Measurements from ENCODE around the gene ABCG1.
A peak's percentile ranks its signal among the peaks of the same experiment; 100 is the strongest.

ABCG1 gene

GRCh38 chr21:42332557-42333317 is 113.8 kb downstream of the ABCG1 start:
- H3K9me3 ChIP-seq (ENCODE audit: control insufficient read depth in 2 of 2, low read length in 2 of 2) = peaks cover 8 to 9% of the 10 kb centered on the region in 2 donors
- H3K36me3 ChIP-seq (ENCODE audit: control insufficient read depth in 2 of 2, insufficient read depth in 2 of 2, low read length in 2 of 2) = no peaks in the 10 kb centered on the region
- H3K27me3 ChIP-seq (ENCODE audit: control insufficient read depth in 1 of 2, insufficient read depth in 2 of 2, low read length in 2 of 2) = peaks cover 0 to 6% of the 10 kb centered on the region in 2 donors
- no peak overlapping the region for H3K4me3 ChIP-seq (ENCODE audit: low read length in 2 of 2)
- no peak overlapping the region for H3K27ac ChIP-seq (ENCODE audit: low read length)
- H3K4me1 ChIP-seq (ENCODE audit: control insufficient read depth, insufficient read depth, low read length) = no peaks in the 10 kb centered on the region
- no peak overlapping the region for H3K9ac ChIP-seq (ENCODE audit: low read length in 2 of 2)

- Histone ChIP-seq H3K4me3 (ENCODE audit: low read length in 2 of 2) (no peak overlapping the region), H3K27me3 (ENCODE audit: control insufficient read depth in 1 of 2, insufficient read depth in 2 of 2, low read length in 2 of 2) (peaks cover 0 to 6% of the 10 kb centered on the region in 2 donors), H3K9ac (ENCODE audit: low read length in 2 of 2) (no peak overlapping the region), H3K27ac (ENCODE audit: low read length) (no peak overlapping the region), H3K4me1 (ENCODE audit: control insufficient read depth, insufficient read depth, low read length) (peaks cover 3% of the 10 kb centered on the region), H3K9me3 (ENCODE audit: control insufficient read depth in 2 of 2, low read length in 2 of 2) (peaks cover 7 to 8% of the 10 kb centered on the region in 2 donors), H3K36me3 (ENCODE audit: control insufficient read depth in 2 of 2, insufficient read depth in 2 of 2, low read length in 2 of 2) (no peaks in the 10 kb centered on the region)
Observed at GRCh38 chr21:42336054-42336453, 117.1 kb downstream of the ABCG1 start.

GRCh38 chr21:42337276-42337675 is 118.3 kb downstream of the ABCG1 start:
- Histone ChIP-seq H3K36me3 (ENCODE audit: control insufficient read depth in 2 of 2, insufficient read depth in 2 of 2, low read length in 2 of 2) (no peaks in the 10 kb centered on the region), H3K9me3 (ENCODE audit: control insufficient read depth in 2 of 2, low read length in 2 of 2) (peaks cover 0 to under 1% of the 10 kb centered on the region in 2 donors), H3K27me3 (ENCODE audit: control insufficient read depth in 1 of 2, insufficient read depth in 2 of 2, low read length in 2 of 2) (peaks cover 0 to 6% of the 10 kb centered on the region in 2 donors), H3K4me3 (ENCODE audit: low read length in 2 of 2) (no peak overlapping the region), H3K27ac (ENCODE audit: low read length) (no peak overlapping the region), H3K4me1 (ENCODE audit: control insufficient read depth, insufficient read depth, low read length) (peaks cover 3% of the 10 kb centered on the region), H3K9ac (ENCODE audit: low read length in 2 of 2) (no peak overlapping the region)

- no peaks in the 10 kb centered on the region for H3K36me3 ChIP-seq (ENCODE audit: control insufficient read depth in 2 of 2, insufficient read depth in 2 of 2, low read length in 2 of 2)
- H3K4me3 ChIP-seq (ENCODE audit: low read length in 2 of 2) = peak overlapping the region in 1 of 2 donors; percentile 22
- no peak overlapping the region for H3K9ac ChIP-seq (ENCODE audit: low read length in 2 of 2)
- no peaks in the 10 kb centered on the region for H3K9me3 ChIP-seq (ENCODE audit: control insufficient read depth in 2 of 2, low read length in 2 of 2)
- peaks cover 3% of the 10 kb centered on the region for H3K4me1 ChIP-seq (ENCODE audit: control insufficient read depth, insufficient read depth, low read length)
- H3K27me3 ChIP-seq (ENCODE audit: control insufficient read depth in 1 of 2, insufficient read depth in 2 of 2, low read length in 2 of 2) = peaks cover 0 to 2% of the 10 kb centered on the region in 2 donors
- H3K27ac ChIP-seq (ENCODE audit: low read length) = no peak overlapping the region
Observed at GRCh38 chr21:42337830-42338728, 119.1 kb downstream of the ABCG1 start.

GRCh38 chr21:42338729-42339715 is 120.1 kb downstream of the ABCG1 start:
- H3K9ac ChIP-seq (ENCODE audit: low read length in 2 of 2) = no peak overlapping the region
- H3K27ac ChIP-seq (ENCODE audit: low read length) = no peak overlapping the region
- H3K9me3 ChIP-seq (ENCODE audit: control insufficient read depth in 2 of 2, low read length in 2 of 2) = no peaks in the 10 kb centered on the region
- peaks cover 3% of the 10 kb centered on the region for H3K4me1 ChIP-seq (ENCODE audit: control insufficient read depth, insufficient read depth, low read length)
- peaks cover 0 to 2% of the 10 kb centered on the region in 2 donors for H3K27me3 ChIP-seq (ENCODE audit: control insufficient read depth in 1 of 2, insufficient read depth in 2 of 2, low read length in 2 of 2)
- no peak overlapping the region for H3K4me3 ChIP-seq (ENCODE audit: low read length in 2 of 2)
- H3K36me3 ChIP-seq (ENCODE audit: control insufficient read depth in 2 of 2, insufficient read depth in 2 of 2, low read length in 2 of 2) = no peaks in the 10 kb centered on the region

- no peak overlapping the region for H3K27ac ChIP-seq (ENCODE audit: low read length)
- H3K9ac ChIP-seq (ENCODE audit: low read length in 2 of 2) = no peak overlapping the region
- H3K9me3 ChIP-seq (ENCODE audit: control insufficient read depth in 2 of 2, low read length in 2 of 2) = no peaks in the 10 kb centered on the region
- H3K4me3 ChIP-seq (ENCODE audit: low read length in 2 of 2) = no peak overlapping the region
- H3K36me3 ChIP-seq (ENCODE audit: control insufficient read depth in 2 of 2, insufficient read depth in 2 of 2, low read length in 2 of 2) = no peaks in the 10 kb centered on the region
- peaks cover 3% of the 10 kb centered on the region for H3K4me1 ChIP-seq (ENCODE audit: control insufficient read depth, insufficient read depth, low read length)
- H3K27me3 ChIP-seq (ENCODE audit: control insufficient read depth in 1 of 2, insufficient read depth in 2 of 2, low read length in 2 of 2) = peaks cover 0 to 2% of the 10 kb centered on the region in 2 donors
Observed at GRCh38 chr21:42340187-42341050, 121.5 kb downstream of the ABCG1 start.

- Histone ChIP-seq H3K4me3 (ENCODE audit: low read length in 2 of 2) (no peak overlapping the region), H3K27me3 (ENCODE audit: control insufficient read depth in 1 of 2, insufficient read depth in 2 of 2, low read length in 2 of 2) (no peaks in the 10 kb centered on the region), H3K9me3 (ENCODE audit: control insufficient read depth in 2 of 2, low read length in 2 of 2) (no peaks in the 10 kb centered on the region)
Observed at GRCh38 chr21:42341776-42342542, 123.0 kb downstream of the ABCG1 start.

GRCh38 chr21:42343101-42343500 is 124.2 kb downstream of the ABCG1 start:
- H3K36me3 ChIP-seq (ENCODE audit: control insufficient read depth in 2 of 2, insufficient read depth in 2 of 2, low read length in 2 of 2) = no peaks in the 10 kb centered on the region
- peaks cover 0 to 6% of the 10 kb centered on the region in 2 donors for H3K27me3 ChIP-seq (ENCODE audit: control insufficient read depth in 1 of 2, insufficient read depth in 2 of 2, low read length in 2 of 2)
- no peak overlapping the region for H3K27ac ChIP-seq (ENCODE audit: low read length)
- no peak overlapping the region for H3K4me3 ChIP-seq (ENCODE audit: low read length in 2 of 2)
- no peak overlapping the region for H3K9ac ChIP-seq (ENCODE audit: low read length in 2 of 2)
- peaks cover under 1% of the 10 kb centered on the region for H3K4me1 ChIP-seq (ENCODE audit: control insufficient read depth, insufficient read depth, low read length)
- H3K9me3 ChIP-seq (ENCODE audit: control insufficient read depth in 2 of 2, low read length in 2 of 2) = no peaks in the 10 kb centered on the region

More at GRCh38 chr21:42341776-42342542, 123.0 kb downstream of the ABCG1 start:
- H3K9ac ChIP-seq (ENCODE audit: low read length in 2 of 2) = no peak overlapping the region
- H3K27ac ChIP-seq (ENCODE audit: low read length) = no peak overlapping the region
- no peaks in the 10 kb centered on the region for H3K36me3 ChIP-seq (ENCODE audit: control insufficient read depth in 2 of 2, insufficient read depth in 2 of 2, low read length in 2 of 2)
- peaks cover 3% of the 10 kb centered on the region for H3K4me1 ChIP-seq (ENCODE audit: control insufficient read depth, insufficient read depth, low read length)

- Histone ChIP-seq H3K4me1 (ENCODE audit: control insufficient read depth, insufficient read depth, low read length) (no peaks in the 10 kb centered on the region), H3K4me3 (ENCODE audit: low read length in 2 of 2) (no peak overlapping the region), H3K9ac (ENCODE audit: low read length in 2 of 2) (no peak overlapping the region), H3K36me3 (ENCODE audit: control insufficient read depth in 2 of 2, insufficient read depth in 2 of 2, low read length in 2 of 2) (no peaks in the 10 kb centered on the region), H3K27me3 (ENCODE audit: control insufficient read depth in 1 of 2, insufficient read depth in 2 of 2, low read length in 2 of 2) (peaks cover 0 to 7% of the 10 kb centered on the region in 2 donors), H3K9me3 (ENCODE audit: control insufficient read depth in 2 of 2, low read length in 2 of 2) (no peaks in the 10 kb centered on the region), H3K27ac (ENCODE audit: low read length) (no peak overlapping the region)
Observed at GRCh38 chr21:42343556-42343955, 124.6 kb downstream of the ABCG1 start.
